22Rv1 (cell line): ENCODE measurements around the gene TGFBR2.
A peak's percentile ranks its signal among the peaks of the same experiment; 100 is the strongest.

Experiments
- H3K27ac ChIP-seq: fragments of 450-650 bp; 2 replicates; pipeline ENCODE4 v1.5.1; 2017
- ZFX ChIP-seq: fragments of 450-650 bp; IDR thresholded peaks from 2 replicates; pipeline ENCODE4 v1.6.1; 2017; ENCODE audit warnings: antibody characterized with exemption, borderline replicate concordance
- TF ChIP-seq, protein P1 (sequence below): fragments of 450-650 bp; IDR thresholded peaks from 2 replicates; pipeline ENCODE4 v1.5.1; 2017; ENCODE audit warnings: mild to moderate bottlenecking

Gene TGFBR2

DNA sequence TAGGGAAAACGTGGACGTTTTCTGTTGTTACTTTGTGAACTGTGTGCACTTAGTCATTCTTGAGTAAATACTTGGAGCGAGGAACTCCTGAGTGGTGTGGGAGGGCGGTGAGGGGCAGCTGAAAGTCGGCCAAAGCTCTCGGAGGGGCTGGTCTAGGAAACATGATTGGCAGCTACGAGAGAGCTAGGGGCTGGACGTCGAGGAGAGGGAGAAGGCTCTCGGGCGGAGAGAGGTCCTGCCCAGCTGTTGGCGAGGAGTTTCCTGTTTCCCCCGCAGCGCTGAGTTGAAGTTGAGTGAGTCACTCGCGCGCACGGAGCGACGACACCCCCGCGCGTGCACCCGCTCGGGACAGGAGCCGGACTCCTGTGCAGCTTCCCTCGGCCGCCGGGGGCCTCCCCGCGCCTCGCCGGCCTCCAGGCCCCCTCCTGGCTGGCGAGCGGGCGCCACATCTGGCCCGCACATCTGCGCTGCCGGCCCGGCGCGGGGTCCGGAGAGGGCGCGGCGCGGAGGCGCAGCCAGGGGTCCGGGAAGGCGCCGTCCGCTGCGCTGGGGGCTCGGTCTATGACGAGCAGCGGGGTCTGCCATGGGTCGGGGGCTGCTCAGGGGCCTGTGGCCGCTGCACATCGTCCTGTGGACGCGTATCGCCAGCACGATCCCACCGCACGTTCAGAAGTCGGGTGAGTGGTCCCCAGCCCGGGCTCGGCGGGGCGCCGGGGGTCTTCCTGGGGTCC is at the start of gene TGFBR2:
Gene TGFBR2, plus strand, starts transcription at position 301 of the 731 bp plus-strand sequence. Its CDS starts 283 bp downstream, at position 584.
- no peak for TF ChIP-seq ZFX
- TF ChIP-seq, protein P1, sequence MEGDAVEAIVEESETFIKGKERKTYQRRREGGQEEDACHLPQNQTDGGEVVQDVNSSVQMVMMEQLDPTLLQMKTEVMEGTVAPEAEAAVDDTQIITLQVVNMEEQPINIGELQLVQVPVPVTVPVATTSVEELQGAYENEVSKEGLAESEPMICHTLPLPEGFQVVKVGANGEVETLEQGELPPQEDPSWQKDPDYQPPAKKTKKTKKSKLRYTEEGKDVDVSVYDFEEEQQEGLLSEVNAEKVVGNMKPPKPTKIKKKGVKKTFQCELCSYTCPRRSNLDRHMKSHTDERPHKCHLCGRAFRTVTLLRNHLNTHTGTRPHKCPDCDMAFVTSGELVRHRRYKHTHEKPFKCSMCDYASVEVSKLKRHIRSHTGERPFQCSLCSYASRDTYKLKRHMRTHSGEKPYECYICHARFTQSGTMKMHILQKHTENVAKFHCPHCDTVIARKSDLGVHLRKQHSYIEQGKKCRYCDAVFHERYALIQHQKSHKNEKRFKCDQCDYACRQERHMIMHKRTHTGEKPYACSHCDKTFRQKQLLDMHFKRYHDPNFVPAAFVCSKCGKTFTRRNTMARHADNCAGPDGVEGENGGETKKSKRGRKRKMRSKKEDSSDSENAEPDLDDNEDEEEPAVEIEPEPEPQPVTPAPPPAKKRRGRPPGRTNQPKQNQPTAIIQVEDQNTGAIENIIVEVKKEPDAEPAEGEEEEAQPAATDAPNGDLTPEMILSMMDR = peak; percentile 22; the same call in 1 of the 2 replicates
- H3K27ac ChIP-seq = peak within 1 kb of the TSS; percentile 61

DNA sequence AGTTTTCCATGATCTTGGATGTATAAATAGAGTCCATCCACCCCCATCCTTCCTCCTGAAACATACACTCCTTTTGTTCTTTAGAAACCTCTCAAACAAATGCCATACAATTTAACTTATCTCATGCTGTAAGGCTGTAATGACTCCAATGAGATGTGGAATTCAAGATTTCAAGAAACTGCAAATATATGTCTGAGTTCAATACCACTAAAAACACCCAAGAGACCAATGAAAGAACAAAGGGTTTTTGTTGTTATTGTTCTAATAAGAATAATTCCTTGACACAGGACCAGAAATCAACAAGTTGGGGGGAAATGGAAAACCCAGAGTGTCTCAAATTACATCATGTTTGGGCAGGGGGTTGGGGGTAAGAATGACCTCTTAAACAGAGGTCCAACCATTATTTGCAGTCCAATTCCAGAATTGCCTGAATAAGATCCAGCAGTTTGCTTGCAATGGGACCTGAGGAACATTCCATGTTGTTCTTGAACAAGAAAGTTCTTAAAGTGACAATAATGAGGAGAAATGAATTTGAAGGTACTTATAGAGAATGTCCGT is 48.6 kb upstream of the TGFBR2 start:
- no peak for TF ChIP-seq ZFX
- TF ChIP-seq, protein P1 = no peak
- H3K27ac ChIP-seq = no peak overlapping the region

DNA sequence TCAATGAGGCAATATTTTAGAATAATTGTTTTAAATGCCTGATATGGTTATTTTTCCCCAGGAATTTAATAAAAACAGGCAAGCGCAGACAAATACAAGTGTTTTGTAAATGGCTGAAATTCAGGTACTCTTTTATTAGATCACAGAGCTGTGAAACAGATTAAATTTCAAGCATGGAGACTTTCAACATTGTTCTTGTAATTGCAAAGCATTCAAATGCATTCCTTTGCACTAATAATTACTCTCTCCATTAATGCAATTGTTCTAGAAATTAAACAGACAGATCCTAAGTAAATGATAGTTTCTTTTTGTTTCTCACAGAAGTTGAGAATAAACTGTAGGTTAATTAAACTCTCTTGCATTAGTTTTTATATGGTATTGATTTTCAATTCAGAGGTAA is 42.4 kb upstream of the TGFBR2 start:
- H3K27ac ChIP-seq = no peak overlapping the region
- no peak for TF ChIP-seq ZFX
- TF ChIP-seq, protein P1 = no peak

DNA sequence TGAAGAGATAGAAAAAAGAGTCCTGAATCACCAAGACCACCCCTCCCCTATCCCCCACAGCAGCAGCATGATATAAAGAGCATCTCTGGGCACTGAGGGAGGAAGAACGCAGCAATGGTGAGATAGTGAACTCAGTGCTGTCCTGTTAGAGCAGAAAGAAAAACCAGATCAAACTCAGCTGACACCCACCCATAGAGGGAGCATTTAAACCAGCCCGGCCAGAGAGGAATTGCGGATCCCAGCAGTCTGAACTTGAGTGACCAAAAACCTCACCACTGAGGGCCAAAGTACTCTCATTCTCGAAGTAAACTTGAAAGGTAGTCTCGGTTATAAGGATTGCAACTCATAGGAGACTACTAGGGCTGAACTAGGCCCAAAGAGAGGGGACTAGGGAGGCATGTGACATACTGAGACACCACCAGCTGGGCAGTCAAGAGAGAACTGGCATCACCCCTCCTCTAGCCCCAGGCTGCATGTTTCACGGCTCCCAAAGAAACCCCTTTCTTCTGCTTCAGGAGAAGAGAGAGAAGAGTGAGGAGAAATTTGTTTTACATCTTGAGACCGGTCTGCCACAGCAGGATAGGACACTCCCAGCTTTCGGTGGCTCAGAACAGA is 39.2 kb upstream of the TGFBR2 start:
- H3K27ac ChIP-seq = no peak overlapping the region
- no peak for TF ChIP-seq ZFX
- TF ChIP-seq, protein P1 = no peak

DNA sequence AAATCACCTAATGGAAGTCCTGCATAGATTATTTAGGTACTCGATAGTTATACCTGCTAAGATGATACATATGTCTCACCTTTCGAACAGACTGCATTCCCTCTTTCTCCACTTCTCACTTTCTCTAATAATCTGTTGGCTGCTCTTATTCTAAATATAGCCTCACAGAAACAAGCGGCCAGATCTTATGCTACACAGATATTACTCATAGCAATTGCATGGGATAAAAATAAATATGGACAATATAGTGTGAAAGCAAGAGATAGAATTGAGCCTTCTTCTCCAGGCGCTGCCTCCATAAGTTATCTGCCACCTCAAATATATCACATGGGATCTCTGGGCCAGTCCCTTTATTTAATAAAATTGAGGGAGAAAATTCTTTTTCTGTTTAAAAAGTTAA is 29.5 kb upstream of the TGFBR2 start:
- TF ChIP-seq ZFX = no peak
- TF ChIP-seq, protein P1 = no peak
- no peak overlapping the region for H3K27ac ChIP-seq

DNA sequence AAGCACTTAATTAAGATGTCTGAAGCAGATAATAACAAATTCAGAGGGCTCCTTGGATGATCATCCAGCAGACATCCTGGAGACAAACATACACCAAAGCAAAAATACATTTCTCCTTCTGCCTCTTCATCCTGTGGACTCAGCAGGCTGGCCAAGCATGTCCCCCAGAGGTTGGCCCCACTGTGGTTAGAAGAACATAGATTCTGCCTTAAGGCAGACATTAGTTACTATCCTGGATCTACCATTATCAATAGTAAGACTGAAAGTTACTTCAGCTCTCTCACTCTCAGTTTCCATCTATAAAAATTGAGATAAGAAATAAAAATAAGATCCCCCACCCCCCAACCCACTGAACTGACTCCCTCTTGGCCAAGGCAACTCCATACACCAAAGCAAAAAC is 28.6 kb upstream of the TGFBR2 start:
- TF ChIP-seq, protein P1 = no peak
- TF ChIP-seq ZFX = no peak
- H3K27ac ChIP-seq = no peak overlapping the region

DNA sequence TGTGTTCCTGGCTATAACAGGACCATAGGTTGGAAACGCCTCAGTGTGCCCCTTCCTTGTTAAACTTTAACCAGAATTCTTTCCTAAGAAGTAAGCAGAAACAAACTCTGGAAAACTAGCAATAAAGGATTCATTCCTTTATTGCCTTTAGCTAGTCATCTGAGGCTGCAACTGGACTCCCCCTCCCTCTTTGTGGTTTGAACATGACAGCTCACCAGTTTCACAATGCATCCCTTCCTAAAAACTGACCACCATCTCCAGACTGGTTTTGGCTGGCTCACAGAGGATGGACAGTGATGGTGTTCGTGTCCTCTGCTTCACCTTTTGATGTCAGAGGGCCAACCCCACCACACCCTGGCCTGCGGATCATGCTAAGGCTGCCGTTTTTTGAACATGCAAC is 27.9 kb upstream of the TGFBR2 start:
- TF ChIP-seq ZFX = no peak
- TF ChIP-seq, protein P1 = no peak
- no peak overlapping the region for H3K27ac ChIP-seq
